Medulla oblongata (tissue), 1 donor: ENCODE measurements around the gene HSD11B1.

ENCODE experiments used
- DNase-seq: peaks from one replicate; pipeline ENCODE4 v3.0.0-alpha.2; 2015; ENCODE audit errors: extremely low spot score

HSD11B1 gene

DNA sequence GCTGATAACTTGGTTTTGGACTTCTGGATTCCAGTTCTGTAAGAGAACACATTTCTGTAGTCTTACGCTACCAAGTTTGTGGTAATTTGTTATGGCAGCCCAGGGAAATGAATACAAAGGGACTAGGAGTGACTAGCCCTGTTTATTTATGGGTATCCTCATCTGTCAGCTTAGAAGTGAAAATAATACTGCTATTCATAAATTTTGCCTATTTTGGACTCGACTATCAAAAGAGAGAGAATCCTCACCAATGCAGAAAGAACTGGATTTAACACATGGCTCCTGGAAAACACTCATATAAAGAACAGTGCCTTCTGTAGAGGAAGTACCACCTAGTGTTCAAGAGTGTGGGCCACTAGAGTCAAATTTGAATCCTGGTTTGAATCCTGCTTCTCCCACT is 22.6 kb downstream of the HSD11B1 start:
- DNase-seq = no peak

DNA sequence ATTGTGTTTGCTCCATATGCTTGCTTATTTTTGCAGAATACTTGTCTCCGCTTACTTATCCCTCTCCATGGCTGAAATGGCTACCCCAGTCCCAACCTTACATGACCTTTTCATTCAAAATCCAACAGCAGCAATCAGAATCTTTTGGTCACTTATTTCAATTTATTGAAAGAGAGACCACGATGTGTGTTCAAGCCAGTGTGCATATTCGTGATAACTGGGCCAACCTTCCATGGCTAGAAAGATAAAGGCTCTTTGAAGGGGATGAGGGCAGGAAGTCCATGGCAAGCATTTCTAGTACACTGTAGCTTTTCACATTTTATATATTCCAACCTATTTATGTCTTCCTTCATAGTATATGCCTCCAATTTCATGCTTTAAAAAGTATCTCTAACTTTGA is 23.1 kb downstream of the HSD11B1 start:
- no peak for DNase-seq

DNA sequence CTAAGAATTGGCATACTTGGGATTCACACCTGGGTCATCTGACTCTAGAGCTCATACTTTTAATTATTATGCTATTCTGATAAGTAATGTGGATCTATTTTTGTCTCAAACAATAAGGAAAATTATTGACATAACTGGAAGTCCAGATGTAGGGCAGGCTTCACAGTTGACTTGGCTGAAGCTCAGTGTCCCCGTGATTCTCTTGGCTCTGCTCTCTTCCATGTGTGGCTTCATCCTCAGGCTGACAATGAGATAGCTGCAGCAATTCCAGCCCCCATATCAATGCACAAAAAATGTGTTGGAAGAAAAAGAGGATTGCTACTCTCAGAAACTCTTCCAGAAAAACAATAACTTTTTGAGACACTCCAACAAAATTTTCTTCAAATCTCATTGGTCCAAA is 23.8 kb downstream of the HSD11B1 start:
- DNase-seq = peak; percentile 52

DNA sequence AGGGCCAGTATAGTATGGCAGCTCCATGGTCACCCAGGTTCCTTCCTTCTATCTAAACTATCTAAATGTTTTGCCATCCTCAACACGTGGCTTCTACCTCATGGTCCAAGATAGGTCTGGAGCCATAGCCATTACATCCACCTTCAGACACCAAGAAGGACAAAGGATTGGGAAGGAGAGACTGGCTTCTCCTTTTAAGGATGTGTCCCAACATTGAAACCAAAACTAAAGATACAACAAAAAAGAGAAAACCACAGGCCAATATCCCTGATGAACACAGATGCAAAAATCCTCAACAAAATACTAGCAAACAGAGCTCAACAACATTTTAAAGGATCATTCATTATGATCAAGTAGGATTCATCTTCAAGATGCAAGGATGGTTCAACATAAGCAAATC is 24.8 kb downstream of the HSD11B1 start:
- no peak for DNase-seq

DNA sequence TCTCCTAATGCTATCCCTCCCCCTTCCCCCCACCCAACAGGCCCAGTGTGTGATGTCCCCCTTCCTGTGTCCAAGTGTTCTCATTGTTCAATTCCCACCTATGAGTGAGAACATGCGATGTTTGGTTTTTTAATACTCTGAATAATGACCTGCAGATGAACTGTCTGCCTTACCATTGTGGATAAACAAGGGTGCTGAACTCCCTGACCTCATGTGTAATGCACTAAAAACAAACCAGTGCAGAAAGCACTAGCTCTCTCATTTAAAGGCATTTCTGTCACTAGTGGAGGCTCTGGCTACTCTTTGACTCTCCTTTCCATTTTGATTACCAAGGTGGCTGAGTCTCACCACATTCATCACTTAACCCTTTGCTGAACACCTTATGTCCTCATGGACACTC is 28.1 kb downstream of the HSD11B1 start:
- DNase-seq = no peak

DNA sequence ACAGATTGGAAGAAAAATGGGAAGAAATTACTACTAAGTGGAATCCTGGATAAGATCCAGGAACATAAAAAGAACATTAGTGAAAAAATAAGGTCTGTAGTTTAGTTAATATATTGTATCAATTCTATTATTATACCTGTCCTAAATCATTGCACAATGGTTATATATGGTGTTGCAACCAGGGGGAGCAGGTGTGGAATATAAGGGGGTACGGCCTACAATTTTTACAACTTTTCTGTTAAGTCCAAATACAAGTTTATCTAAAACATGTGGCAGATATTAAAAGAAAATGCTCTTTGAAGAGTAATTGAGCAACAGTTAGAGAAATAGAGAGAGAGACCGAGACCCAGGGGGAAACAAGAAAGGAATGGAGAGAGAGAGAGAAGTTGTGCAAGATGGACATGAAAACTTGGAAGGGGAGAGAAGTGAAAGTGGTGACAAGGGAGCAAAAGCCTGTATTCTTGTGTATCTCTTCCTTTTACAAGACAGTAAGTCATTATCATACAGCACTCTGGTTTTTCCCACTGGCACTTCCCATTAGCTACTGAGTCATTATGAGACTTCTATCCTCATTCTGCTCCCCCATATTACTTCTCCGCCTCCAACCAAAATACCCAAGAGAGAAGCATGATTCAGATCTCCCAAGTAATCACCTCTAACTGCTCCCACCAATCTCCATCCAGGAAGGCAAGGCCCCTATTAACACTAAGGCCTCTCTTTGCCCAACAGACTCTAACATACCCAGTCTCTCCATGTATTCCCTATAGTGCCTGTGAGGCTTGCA is 29.0 kb downstream of the HSD11B1 start:
- DNase-seq = peak; percentile 50

DNA sequence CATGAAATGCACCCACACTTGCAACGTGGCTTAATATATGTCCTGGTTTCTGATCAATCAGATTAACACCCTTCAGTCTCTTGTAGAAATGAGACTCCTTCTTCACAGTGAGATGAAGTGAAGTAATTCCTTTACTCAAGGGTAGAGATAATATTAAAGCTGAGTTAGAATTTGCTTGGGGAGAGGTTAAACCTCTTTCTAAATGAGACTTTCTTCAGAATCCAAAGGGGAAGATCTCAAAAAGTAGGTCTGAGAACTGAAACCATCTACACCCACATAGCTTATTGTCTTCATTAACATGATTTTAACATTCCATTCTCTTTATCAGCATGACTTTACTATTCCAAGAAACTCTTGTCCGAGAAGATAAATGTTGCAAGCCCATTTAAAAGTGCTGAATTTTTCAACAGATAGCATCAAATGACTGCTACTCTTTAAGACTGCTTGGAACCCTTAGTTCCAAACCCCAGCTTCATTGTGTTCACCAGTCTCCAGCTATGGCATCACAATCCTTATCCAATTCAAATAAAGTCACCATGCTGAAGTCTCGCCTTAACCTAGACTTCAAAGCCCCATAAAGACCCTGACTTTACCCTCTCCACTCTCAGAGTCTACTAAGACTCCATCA is 32.0 kb downstream of the HSD11B1 start:
- no peak for DNase-seq

DNA sequence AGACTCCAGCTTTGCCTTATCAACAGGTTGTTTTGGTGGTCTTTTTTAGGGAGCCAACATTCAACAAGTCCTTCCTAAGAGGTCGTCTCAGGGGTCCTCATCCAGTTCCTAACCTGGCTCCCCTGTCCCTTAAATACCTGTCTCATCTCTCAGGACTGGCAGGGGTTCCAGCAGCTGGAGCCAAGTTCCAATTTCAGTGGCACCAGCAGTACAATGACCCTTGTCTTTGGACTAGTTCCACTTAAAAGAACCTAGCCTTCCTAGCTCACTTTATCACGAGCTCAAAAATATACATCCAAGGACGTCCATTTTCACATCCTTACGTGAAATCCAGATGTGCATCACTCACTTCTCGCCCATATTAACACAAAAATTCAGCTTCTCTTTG is 32.5 kb downstream of the HSD11B1 start:
- no peak for DNase-seq

DNA sequence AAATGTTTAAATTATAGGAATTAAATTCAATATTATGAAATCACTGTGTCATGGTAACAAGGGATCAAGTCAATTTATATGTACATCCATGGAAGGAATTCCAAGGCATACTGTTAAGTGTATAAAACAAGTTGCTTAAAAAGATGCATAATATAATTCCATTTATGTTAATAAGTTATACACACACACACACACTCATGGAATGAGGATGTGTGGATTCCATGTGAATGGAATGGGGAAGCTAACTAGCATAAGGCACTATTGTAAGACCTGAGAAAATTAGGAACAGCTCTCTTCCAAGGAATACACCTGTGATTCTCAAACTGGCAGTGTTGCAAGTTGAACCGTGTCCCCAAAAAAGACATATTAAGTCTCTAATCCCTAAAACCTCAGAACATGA is 33.6 kb downstream of the HSD11B1 start:
- no peak for DNase-seq

DNA sequence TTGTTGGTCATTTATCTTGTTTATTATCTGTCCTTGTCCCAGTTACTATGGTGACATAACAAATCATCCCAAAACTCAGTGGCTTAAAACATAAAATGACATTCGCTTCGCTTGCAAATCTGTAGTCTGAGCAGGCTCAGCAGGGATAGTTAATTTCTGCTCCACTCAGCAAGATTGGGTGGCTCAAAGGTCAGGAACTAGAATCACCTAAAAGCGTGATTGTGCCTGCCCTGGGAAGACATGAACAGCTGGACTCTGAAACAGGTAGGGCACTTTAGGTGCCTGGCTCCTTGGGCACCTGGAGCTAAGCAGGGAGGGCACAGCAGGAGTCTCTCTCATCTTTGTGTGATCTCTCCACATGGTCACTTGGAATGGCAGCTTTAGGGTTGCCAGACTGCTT is 36.5 kb downstream of the HSD11B1 start:
- no peak for DNase-seq

DNA sequence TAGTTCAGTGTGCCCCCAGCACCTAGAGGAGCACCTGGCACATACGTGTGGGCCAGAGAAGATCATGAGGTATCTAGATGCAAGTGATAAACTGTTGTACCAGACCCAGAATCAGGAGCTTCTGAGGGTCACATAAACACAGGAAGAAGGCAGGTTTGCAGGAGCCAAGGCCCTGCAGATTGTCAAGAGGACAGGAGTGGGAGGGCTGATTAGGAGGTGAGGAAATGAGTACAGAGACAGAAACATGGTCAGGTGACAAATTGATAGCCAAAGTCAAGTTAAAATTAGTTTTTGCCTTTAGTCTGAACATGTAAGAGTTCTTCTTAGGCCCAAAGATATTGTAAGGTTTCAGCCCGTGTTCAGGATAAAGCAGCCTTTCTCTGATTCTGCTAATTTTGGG is 37.2 kb downstream of the HSD11B1 start:
- DNase-seq = no peak

DNA sequence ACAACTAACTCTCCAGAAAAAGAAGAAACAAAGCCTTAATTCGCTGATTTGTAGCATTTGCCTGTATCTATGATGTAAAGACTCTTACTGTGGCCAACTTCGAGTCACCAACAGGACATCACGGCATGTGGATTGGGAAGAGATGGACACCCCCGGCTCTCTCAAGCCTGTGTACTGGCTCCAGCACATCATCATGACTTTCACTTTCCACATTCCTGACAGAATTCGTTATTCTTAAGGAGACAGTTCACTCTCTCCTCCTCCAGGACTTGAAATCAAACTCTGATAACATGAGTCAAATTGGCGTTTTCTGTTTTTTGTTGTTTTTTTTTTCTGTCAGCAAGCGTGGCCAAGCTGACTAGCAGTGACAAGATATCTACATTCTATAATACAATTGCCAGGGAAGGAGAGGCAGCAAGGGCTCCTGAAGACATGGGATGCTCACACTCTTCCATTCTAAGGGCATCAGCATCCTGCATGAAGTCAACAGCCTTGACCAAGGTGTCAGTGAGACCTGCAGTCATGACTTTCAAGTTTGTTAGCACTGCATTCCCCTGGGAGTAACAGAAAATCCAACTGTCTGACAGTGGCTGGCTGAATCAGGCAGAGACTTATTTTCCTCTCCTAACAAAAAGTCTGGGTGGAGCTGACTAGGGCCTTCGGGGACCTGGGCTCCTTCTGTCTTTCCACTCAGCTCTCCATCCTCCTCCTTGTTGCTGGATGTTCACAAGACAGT is 37.9 kb downstream of the HSD11B1 start:
- DNase-seq = peak; percentile 41

DNA sequence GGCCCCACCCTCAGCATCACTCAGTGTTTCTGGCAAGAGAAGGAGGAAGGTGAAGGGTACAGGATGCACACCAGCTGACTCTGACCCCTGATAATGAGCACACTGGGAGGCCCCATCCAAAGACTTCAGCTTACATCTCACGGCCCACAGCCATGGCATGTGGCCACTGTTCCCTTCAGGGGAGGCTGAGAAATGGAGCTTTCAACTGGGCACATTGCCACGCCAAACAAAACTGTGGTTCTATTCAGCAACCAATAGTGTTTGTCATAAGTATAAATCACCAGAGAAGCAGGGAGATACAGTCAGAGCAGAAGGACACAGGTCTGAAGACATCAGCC is 38.5 kb downstream of the HSD11B1 start:
- peak; percentile 51 for DNase-seq

DNA sequence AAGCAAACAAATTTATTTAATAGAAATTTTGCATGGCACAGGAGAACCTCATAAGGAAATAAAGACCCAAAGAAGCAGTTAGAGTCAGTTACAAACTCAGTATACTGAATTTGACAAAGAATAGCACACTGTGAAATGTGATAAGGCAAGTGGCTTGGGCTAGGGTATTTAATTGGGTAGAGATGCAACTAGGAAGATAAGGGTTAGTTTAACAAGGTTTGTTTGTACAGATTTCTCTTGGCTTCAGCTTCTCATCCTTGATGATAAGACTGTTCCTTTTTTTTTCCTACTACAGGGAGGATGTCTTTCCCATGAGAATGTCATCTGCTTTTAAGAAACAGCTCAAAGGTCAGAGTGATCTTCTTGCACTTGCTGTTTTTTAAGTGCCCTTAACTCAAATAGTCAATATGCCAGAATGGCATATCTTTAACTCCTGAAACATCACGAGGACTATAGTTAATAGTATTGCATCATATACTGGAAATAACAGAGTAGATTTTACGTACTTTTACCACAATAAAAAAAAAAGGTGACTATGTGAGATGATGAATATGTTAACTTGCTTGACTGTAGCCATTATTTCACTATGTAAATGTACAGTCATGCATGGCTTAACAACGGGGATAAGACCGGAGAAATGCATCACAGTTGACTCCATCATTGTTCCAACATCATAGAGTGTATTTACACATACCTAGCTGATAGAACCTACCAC is 42.0 kb downstream of the HSD11B1 start:
- DNase-seq = no peak

DNA sequence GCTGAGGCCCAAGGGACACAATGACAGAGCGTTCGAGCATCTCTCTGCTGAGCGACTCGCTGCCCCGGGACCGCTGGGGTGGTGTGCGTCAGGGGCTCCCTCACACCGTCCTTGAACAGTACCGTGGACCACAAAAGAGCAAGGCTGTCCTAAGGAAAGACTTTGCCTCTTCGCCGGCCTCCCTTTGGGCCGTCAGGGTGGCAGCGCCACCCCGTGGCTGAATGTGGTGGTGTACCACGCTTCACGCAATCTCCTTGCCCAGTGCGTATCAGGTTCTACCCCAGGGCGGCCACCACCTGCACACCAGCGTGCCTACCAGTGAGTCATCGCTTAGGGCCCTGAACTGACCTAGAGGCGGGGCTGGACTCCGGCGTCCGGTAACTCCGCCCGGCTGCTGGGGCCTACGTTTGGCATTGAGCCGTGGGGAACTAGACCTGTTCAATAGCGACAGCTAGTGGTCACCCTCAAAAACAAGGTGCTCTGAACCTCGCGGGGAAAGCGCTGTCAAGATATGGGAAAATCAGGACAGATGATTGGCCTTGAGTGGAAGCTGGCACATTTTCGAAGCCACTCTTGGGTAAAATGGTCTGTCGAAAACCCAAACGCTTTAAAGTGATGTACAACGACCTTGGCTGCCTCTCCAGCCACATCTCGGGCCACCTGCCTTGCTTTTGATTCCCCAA is 43.1 kb downstream of the HSD11B1 start:
- peak; percentile 94 for DNase-seq

DNA sequence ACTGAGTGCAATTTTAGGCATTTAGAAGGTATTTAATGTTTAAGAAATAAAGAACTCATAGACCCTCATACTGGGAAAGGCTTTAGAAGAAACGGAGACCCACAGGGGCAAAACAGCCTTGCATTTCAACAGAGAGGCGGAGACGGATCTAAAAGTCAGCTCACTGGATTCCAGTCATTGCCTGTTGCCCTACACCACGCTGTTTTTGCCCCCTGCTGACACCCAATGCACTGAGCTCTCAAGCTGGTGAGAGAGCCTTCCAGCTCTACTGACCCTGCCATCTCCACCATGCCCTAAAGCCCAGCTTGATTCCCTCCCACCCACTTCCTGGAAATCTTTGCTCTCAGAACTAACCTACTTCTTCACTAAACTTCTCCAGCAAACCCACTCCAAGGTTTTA is 44.0 kb downstream of the HSD11B1 start:
- no peak for DNase-seq

DNA sequence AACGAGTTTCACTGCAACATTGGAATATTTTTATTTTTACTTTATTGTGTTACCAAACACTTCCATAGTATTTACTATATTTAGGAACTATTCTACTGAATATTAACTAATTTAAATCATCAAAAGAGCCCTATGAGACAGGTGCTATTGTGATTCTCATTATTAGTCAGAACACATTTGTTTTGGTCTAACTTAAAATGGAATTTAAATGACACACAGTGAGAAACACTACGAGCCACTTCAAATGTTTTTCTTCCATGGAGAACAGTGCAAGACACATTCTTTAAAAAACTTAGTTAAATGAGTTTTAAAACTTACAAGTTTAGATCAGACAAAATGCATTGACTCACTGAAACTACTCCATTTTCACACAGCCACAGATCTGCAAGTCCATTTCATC is 44.6 kb downstream of the HSD11B1 start:
- no peak for DNase-seq

DNA sequence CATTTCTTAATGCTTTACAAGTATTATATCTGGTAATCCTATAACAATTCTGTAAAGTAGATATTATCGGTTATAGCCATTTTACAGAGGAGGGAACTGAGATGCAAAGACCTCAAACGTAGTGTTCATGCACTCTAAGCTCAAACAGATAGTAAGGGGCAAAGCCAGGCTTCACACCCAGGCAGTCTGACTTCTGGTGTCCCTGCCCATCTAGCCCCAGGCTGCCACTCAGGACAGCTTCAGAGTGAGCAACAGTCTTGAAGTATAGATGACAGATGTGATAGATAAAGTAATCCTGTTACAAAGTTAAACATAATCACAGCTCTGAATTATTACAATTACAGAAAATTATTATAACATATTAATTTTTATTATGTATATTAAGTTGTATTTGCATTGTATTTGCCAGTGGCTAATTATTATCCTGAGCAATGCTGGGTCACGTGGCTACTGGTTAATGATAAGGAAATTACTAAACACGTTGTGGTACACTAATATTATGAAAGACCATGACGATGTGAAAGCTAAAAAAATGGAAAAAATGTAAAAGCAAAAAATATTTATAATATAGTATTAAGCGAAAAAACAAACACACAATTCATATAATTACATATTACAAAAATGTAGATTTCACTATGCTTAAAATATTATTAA is 45.2 kb downstream of the HSD11B1 start:
- no peak for DNase-seq

DNA sequence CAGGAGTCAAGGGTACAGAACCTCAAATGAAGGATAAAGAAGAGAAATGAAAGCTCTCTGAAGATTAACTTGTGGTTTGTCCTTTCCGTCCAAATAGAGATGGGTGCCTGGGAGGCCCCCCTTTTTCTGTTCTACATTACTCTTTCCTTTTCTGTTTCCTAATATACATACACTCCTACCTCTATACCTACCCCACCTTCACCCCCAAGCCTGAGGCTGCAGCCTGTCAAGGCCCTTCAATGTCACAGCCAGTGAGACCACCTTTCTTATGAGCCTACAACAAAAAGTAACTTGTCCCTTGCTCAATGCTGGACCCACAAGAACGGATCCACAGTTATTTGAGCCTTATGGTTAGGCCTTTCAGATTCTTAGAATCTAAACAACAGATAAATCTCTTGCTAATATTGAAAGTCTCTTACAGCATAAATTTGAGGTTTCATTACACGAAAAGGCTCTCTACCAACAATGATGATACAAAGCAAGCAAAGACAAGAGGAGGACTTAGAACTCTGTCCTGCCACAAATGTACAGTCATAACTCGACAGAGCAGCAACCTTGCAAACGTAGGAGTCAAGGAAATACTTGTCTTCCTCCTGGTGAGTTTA is 47.1 kb downstream of the HSD11B1 start:
- no peak for DNase-seq

DNA sequence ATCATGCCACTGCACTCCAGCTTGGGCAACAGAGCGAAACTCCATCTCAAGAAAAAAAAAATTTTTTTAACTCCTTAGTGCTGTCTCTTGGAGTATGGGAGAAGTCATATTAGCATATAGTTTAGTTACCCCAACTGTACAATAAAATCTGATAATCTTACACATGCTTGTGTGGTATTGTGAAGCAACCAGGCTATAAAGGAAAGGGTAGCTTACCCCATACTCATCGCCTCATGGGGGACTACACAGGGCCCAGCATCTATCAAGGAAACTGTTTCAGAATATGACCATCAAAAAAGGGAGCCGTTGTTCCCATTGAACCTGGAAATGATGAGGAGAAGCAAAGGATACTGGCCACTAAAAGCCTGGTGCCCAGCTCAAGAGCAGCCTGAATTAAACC is 48.2 kb downstream of the HSD11B1 start:
- no peak for DNase-seq

DNA sequence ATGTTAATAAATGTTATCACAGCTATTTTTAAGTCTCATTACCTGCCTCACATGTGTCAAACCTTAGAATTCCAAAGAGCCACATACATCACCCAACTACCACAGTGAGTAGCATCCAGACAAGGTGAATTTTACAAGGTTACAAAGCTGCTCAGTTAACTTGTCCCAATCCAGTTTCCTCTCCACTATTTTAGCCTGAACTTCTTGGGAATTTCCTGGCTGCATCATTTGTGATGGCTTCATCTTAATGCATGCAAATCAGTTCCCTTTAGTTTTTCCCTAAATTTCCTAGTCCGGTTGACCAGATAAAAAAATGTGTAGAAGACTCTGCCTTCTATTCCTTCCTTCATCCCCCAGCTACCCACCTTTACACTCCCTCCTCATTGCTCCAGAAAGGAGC is 50.6 kb downstream of the HSD11B1 start:
- no peak for DNase-seq
